ENCODE results near the gene PHACTR1.
"Not testable (repeated sequence)": the region's sequence is repeated elsewhere in the genome, so short reads cannot be mapped to it uniquely, and the experiment has no call there.

The PHACTR1 gene

DNA sequence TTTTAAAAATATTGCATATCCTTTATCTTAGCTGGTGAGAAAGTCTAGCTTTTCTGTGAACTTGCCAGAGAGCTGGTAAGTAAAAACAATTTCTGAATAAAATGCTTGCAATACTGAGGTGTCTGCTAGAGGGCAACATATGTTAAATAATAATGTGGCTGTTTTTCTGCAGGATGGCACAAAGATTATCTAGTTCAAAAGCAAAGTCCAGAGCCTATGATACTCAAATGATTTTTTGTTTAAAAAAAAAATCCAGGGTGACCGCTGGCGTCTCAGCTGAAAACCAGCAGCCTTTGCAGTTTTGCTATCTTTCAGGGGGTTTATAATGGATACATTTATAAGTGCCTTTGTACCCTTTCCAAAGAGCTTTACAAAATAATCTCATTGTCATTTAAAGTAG lies 194.9 kb downstream of the PHACTR1 start:
- DNase-seq = no peak

DNA sequence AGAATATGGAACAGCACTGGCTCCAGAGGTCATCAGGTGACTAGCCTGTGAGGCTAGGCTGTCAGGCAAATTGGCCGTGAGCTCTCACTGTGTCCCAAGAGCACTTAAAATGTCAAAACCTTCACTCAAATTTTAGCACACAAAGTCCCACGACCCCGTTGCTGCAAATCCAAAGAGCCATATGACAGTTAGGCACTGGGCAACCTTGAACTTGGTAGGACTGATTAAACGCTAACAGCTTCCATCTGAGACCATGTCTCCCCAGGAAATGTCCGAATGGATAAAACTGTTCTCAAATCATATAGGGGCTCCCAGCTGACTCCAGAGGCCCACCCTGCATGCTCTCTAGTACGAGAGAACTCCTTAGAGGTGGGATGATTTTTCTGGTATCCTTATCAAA lies 196.6 kb downstream of the PHACTR1 start:
- DNase-seq = no peak

GRCh38 chr6:12916006-12916405 lies 199.4 kb downstream of the PHACTR1 start:
- DNase-seq = no peak

GRCh38 chr6:12916420-12917136 lies 200.0 kb downstream of the PHACTR1 start:
- no peak for DNase-seq

DNA sequence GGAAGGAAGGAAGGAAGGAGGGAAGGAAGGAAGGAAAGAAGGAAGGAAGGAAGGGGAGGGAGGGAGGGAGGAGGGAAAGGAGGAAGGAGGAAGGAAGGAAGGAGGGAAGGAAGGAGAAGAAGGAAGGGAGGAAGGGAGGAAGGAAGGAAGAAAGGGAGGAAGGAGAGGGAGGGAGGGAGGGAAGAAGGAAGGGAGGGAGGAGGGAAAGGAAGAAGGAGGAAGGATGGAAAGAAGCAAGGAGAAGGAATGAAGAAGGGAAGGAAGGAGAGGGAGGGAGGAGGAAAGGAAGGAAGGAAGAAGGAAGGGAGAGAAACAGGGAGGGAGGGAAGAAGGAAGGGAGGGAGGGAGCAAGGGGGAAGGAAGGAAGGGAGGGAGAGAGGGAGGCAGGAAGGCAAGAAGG lies 204.9 kb downstream of the PHACTR1 start:
- no peak for DNase-seq

DNA sequence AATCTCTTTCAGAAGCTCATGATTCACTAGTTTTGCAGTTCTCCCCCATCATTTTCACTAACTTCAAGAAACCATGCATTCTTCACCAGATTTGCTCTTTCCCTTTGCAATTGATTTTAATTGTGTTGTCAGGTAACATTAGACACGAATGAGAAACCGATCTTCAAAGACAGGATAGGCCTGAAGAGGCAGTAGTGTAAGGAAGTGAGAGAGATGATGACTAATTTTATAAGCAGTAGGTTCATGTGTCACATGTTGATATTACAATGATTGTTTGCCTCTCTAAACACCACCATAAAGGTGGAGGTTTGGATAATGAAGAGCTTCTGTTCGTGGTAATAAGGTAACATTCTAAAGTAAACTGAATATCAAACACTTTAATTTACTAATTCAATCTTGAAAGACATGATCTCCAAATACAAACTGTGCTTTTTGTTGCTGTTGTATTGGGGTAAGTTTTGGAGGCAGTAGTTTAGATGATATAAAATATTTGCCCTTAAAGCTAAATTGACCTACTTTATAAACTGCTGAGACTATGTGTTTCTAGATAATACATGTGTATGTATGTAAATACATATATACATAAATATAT lies 207.2 kb downstream of the PHACTR1 start:
- no peak for DNase-seq

DNA sequence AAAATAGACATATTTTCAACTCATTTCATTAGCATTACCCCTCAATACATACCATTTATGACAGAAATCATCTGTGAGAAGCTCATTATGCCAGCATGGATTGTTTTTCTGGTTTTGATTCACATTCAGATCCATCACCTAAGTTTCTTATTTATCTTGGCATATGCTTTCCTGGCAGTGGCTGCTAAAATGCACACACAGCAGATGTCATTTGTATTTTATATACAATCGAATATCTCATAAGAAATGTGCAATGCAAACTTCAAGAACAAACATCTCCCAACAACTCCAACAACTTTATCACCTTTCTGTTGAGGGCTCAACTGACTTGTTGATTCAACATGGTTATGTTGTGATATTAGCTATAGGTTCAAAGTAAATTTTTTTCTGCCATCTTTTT lies 208.3 kb downstream of the PHACTR1 start:
- DNase-seq = no peak

GRCh38 chr6:12927746-12928145 lies 211.2 kb downstream of the PHACTR1 start:
- DNase-seq = no peak

- no peak for DNase-seq
These were observed 213.1 kb downstream of the PHACTR1 start for GRCh38 chr6:12929678-12930077.

DNA sequence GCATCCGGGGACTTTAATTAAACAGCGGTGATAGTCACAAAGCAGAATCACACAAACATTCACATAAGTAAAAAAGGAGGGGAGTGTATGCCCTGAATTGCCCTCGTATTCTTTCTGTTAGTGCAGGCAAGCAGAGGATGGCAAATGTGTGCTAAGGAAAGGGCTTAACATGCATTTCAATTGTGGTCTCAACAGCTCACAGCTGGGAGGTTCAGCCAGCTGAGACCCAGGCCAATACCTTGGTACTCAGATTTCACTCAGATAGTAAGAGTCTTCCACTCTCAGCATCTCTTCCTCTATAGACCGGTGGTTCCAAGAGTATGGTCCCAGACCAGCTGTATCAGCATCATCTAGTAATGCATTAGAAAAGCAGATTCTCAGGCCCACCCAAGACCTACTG lies 215.1 kb downstream of the PHACTR1 start:
- DNase-seq = no peak

GRCh38 chr6:12935637-12936036 lies 219.1 kb downstream of the PHACTR1 start:
- no peak for DNase-seq

DNA sequence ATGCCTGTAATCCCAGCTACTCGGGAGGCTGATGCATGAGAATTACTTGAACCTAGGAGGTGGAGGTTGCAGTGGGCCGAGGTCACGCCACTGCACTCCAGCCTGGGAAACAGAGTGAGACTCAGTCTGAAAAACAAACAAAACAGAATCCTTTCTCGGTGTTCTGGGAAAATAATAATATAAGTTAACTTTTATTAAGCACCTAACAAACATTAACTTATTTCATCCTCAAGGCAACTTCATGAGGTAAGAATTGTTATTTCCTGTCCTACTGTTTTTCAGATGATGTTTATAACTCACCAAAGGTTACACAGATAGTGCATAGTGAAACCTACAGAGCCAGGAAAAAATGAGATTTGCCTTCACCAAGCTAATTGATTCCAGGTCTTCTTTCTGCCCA lies 221.4 kb downstream of the PHACTR1 start:
- DNase-seq = no peak

DNA sequence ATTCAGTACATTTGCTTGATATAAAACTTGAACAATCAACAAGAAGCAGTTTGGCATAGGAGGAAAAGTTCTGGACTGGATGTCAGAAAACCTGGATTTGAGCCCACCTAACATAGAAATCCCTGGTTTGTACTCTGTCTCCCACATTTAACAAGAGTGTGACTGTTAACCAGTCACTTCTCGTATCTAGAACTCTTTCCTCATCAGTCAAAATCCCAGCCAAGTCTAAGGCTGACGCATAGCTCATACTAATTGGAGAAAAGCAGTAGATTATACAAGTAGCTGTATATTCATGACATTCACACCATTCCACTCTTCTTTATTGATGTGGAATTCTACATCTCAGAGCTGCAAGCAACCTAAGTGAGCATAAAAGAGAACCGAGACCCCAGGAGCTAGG lies 222.7 kb downstream of the PHACTR1 start:
- no peak for DNase-seq

DNA sequence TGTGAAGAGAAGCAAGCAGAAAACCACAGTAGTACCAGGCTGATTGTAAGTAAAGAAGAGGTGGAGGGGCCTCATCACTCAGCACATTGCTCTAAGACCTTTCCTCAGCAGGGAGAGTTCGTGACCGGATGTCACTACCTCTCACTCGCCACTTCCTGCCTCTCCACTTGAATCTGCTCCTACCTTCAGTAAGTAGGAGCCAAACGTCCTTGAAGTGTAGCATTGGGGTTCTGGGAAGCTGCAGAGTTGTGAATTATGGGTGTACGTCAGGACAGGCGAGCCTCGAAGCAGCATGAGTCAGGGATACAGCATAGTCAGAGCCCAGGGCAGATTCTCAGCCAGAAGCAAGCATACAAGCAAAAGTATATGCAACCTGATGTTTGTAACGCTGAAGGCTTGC lies 224.9 kb downstream of the PHACTR1 start:
- no peak for DNase-seq

DNA sequence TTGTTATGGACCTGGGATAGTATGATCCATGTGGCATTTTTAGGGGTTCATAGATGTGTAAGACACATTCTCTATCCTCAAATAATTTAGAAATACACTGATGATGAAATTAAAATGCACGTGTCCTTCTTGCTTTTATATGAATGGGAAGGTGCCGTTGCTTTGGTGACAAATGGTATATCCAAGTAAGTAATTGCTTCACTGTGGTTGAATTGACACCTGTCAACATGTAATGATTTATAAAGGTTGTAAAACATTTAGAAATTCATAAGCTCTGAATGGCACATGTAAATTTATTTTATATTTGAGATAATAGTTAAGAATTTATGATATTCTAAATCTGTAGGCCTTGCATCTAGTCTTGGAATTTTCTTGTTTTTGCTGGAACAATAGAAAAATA lies 227.0 kb downstream of the PHACTR1 start:
- DNase-seq = no peak

DNA sequence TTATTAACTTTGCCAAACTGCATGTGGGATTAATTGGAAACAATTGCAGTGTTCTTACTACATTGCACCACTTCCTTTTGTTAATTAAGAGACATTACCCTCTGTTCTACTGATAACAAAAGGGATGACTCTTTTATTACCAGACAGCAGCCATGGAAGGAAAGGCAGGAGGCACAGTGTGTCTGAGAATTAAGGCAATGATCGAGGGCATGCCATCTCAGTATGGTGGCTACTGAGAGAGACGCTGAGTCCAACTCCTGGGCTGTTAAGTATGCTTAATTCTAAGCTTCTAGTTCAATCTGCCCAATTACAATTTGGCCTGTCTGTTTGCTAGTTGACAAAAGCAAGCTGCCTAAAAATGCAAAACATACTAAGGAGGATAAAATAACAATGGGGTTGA lies 227.4 kb downstream of the PHACTR1 start:
- DNase-seq = no peak

- not testable (repeated sequence) for DNase-seq
These were observed 228.0 kb downstream of the PHACTR1 start for GRCh38 chr6:12944528-12944927.

DNA sequence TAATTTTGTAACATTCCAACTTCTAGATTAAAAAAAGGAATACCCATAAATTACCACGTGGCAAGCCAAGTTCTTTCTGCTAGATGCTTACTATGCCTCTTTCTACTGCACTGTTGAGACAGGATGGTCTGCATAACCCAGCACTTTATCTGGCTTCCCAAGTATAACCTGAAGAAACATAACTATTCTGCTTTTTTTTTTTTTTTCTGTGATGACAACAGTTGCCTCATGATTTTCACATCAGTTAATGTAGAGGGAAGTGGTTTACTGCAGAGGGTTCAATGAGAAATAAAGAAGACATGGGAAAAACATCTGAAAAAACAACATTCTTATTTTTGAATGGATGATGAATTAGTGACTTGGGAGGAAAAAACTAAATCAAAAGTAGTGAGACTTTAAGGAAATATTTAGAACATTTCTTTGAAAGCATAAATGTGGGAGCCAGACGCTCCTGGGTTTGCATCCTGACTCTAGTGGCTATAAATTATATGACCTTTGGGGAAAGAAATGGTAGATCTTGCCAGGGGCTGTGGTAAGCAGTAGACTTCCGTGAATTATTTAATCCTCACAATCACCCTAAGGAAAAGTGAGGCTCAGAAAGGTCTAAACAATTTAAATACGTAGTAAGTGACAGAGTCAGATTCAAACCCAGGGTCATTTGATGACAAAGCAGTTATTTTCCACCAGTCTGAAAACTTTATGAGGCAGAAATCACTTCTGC lies 230.7 kb downstream of the PHACTR1 start:
- DNase-seq = no peak

GRCh38 chr6:12947967-12948366 lies 231.4 kb downstream of the PHACTR1 start:
- DNase-seq = no peak

DNA sequence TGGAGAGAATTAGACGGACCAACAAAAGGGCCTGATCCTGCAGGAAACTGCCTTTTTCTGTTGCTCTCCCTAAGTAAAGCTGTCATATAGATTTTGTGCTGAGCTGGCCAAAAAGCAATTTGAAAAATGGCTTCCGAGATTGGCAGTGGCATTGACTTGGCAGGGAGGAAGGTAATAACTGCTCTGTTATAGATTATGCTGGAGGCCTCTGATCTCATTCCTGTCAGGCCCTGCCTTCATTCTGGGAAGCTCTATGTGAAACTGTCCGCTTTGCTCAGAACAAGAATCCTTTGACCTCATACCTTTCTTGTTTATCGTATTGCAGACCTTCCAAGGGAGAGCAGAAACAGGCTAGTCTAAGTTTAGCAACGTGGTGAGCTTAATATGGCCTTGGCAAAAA lies 234.4 kb downstream of the PHACTR1 start:
- DNase-seq = no peak

GRCh38 chr6:12951415-12951814 lies 234.8 kb downstream of the PHACTR1 start:
- no peak for DNase-seq

DNA sequence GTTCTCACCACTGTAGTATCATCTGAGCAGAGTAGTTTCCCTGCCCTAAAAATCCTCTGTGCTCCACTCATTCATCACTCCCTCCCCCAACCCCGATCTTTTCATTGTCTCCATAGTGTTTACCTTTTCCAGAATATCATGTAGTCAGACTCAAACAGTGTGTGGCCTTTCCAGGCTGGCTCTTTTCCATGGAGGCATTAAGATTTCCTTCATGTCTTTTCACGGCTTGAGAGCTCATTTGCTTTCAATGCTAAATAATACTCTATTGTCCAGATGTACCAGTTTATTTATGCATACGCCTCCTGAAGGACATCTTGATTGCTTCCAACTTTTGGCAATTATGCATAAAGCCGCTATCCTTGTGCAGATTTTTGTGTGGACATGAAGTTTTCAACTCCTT lies 235.8 kb downstream of the PHACTR1 start:
- no peak for DNase-seq

GRCh38 chr6:12955956-12956355 lies 239.4 kb downstream of the PHACTR1 start:
- no peak for DNase-seq

- no peak for DNase-seq
These were observed 240.4 kb downstream of the PHACTR1 start for GRCh38 chr6:12956991-12957320.

Data from activated T-cell treated with anti-CD3 and anti-CD28 coated beads, Interleukin-2, amount 50 U/mL, for 1 hour (primary cell).